Dedifferentiated amniotic fluid mesenchymal stem cell (primary cell): Measurements from ENCODE around the gene STX8.

ENCODE experiments used
- DNase-seq: peaks from one replicate; pipeline ENCODE4 v3.0.0-alpha.2; 2016; ENCODE audit errors: extremely low spot score

STX8 gene

GRCh38 chr17:9294661-9295210 is 280.9 kb downstream of the STX8 start:
- no peak for DNase-seq

GRCh38 chr17:9292561-9292941 is 283.1 kb downstream of the STX8 start:
- no peak for DNase-seq

GRCh38 chr17:9291912-9292560 is 283.6 kb downstream of the STX8 start:
- no peak for DNase-seq

GRCh38 chr17:9290226-9290613 is 285.4 kb downstream of the STX8 start:
- DNase-seq = no peak

GRCh38 chr17:9287306-9287705 is 288.3 kb downstream of the STX8 start:
- DNase-seq = no peak

- peak; percentile 7 for DNase-seq
Measured at GRCh38 chr17:9286434-9286833, 289.2 kb downstream of the STX8 start.

- no peak for DNase-seq
Measured at GRCh38 chr17:9285602-9286427, 289.8 kb downstream of the STX8 start.

GRCh38 chr17:9284884-9285283 is 290.7 kb downstream of the STX8 start:
- no peak for DNase-seq

- DNase-seq = no peak
Measured at GRCh38 chr17:9283909-9284308, 291.7 kb downstream of the STX8 start.

- DNase-seq = no peak
Measured at GRCh38 chr17:9279893-9280292, 295.7 kb downstream of the STX8 start.

GRCh38 chr17:9274973-9275372 is 300.6 kb downstream of the STX8 start:
- DNase-seq = no peak

- no peak for DNase-seq
Measured at GRCh38 chr17:9273428-9274391, 301.9 kb downstream of the STX8 start.

- no peak for DNase-seq
Measured at GRCh38 chr17:9272501-9273200, 303.0 kb downstream of the STX8 start.

GRCh38 chr17:9271989-9272388 is 303.6 kb downstream of the STX8 start:
- no peak for DNase-seq

- no peak for DNase-seq
Measured at GRCh38 chr17:9270921-9271320, 304.7 kb downstream of the STX8 start.

GRCh38 chr17:9269350-9270035 is 306.1 kb downstream of the STX8 start:
- DNase-seq = no peak

GRCh38 chr17:9268546-9268945 is 307.1 kb downstream of the STX8 start:
- no peak for DNase-seq

GRCh38 chr17:9266697-9267117 is 308.9 kb downstream of the STX8 start:
- no peak for DNase-seq

- DNase-seq = no peak
Measured at GRCh38 chr17:9266031-9266680, 309.5 kb downstream of the STX8 start.
